Omental fat pad (tissue), 4 donors: ENCODE results near the gene RYR2. TPM values are rescaled to one million over a fixed set of nuclear protein-coding genes. Genes with fewer than 3 reads are reported as not detected.

ENCODE experiments used
- ATAC-seq: fragments of 150-250 bp; one replicate; pipeline ENCODE4 v1.9.1; 2016; ENCODE audit warnings: mild to moderate bottlenecking, moderate library complexity; ENCODE audit not compliant: low FRiP score
- DNase-seq: peaks from one replicate; pipeline ENCODE4 v3.0.0-alpha.2; 2019; ENCODE audit warnings: low spot score
- total RNA-seq, 4 donors: library from RNA; depleted of rRNA; stranded (reverse); fragments of >200 nt; gene quantifications; one replicate each; pipeline ENCODE4 v1.1.0, GENCODE V29; 2016
- TF ChIP-seq, protein P1 (sequence below), 3 donors: fragments of 450-650 bp; IDR thresholded peaks; one replicate each; pipeline ENCODE4 v1.5.1; 2016 to 2017; ENCODE audit warnings: antibody characterized with exemption in 3 of 3, mild to moderate bottlenecking in 3 of 3, moderate library complexity in 2 of 3

RYR2 gene
- total RNA-seq, 4 donors from 2014 or later: 0.19 to 2.4 (median 1.2) TPM

DNA sequence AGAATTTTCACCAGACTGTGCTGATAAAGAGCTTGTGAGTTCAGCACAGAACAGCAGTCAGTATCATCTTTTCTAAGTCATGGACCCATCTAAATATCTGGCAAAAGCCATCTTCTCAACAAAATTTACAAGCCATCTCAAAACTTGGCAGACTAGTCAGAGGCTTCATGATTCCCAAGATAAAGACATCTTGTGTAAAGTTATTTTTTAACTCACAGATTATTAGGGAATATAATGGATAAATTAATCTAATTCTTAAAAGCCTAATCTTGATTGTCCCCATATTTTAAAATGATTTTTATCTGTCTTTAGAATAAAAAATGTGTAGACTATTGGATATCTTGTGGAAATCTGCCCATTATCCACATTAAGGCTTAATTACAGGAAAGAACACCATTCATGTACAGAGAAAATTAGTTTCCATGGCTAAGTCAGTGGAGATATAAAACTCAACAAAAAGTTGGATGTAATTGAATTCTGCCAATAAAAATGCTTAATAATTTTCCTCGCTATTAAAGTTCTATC is 688.9 kb downstream of the RYR2 start:
- TF ChIP-seq, protein P1, sequence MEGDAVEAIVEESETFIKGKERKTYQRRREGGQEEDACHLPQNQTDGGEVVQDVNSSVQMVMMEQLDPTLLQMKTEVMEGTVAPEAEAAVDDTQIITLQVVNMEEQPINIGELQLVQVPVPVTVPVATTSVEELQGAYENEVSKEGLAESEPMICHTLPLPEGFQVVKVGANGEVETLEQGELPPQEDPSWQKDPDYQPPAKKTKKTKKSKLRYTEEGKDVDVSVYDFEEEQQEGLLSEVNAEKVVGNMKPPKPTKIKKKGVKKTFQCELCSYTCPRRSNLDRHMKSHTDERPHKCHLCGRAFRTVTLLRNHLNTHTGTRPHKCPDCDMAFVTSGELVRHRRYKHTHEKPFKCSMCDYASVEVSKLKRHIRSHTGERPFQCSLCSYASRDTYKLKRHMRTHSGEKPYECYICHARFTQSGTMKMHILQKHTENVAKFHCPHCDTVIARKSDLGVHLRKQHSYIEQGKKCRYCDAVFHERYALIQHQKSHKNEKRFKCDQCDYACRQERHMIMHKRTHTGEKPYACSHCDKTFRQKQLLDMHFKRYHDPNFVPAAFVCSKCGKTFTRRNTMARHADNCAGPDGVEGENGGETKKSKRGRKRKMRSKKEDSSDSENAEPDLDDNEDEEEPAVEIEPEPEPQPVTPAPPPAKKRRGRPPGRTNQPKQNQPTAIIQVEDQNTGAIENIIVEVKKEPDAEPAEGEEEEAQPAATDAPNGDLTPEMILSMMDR (IDR thresholded peaks at IDR 0.05): no peak
- ATAC-seq (no peak), DNase-seq (no peak)

DNA sequence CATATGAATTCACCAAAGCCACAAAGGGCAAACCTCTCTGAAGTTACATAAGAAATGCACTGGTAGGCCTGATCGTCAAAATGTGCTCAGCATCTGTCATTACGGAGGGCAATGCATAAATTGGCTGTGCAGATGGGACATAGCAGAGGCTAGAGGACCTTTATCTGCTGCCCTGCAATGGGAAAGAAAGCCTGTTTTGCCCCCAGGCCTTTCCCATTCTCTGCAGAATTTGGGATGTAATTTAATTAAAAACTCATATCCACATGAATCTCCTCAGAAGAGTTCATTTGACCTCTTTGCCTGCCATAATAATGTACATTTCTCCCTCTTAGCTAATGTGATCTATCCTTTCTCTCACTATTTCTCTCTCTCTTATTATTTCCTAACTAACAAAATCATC is 690.7 kb downstream of the RYR2 start:
- no peak for DNase-seq
- ATAC-seq: no peak
- TF ChIP-seq, protein P1 (IDR thresholded peaks at IDR 0.05): no peak

DNA sequence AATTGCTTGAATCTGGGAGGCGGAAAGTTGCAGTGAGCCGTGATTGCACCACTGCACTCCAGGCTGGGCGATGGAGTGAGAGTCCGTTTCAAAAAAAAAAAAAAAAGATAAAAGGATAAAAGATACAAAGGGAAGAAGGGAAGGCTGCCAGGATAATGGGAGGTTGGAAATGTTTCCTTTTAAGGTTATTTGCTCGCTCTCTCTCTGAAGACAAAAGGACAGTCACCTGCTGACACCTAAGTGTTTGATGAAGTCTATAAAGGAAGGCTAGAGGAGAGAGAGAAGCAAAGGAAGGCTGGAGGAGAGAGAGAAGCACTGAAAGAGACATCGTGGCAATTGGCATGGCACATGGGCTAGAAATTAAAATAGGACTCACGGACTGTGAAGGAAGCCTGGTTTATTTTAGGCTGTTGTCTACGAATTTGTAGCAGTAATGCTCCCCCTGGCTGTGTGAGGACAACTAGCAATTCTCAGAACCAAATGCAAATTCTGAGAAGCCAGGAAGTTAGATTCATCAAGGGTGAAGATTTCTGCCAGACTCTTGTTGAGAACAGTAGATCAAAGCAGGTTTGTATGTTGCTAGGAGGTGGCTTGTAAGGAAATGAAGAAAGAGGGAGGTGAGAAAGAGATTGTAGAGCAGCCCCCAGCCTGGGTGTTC is 694.5 kb downstream of the RYR2 start:
- ATAC-seq: no peak
- no peak for DNase-seq
- TF ChIP-seq, protein P1 (IDR thresholded peaks at IDR 0.05): no peak

GRCh38 chr1:237737448-237737847 is 695.5 kb downstream of the RYR2 start:
- ATAC-seq: no peak
- TF ChIP-seq, protein P1 (IDR thresholded peaks at IDR 0.05): no peak
- DNase-seq: no peak

- no peak for DNase-seq
- TF ChIP-seq, protein P1 (IDR thresholded peaks at IDR 0.05): no peak
- ATAC-seq: no peak
These were observed 696.1 kb downstream of the RYR2 start for GRCh38 chr1:237737938-237738610.

DNA sequence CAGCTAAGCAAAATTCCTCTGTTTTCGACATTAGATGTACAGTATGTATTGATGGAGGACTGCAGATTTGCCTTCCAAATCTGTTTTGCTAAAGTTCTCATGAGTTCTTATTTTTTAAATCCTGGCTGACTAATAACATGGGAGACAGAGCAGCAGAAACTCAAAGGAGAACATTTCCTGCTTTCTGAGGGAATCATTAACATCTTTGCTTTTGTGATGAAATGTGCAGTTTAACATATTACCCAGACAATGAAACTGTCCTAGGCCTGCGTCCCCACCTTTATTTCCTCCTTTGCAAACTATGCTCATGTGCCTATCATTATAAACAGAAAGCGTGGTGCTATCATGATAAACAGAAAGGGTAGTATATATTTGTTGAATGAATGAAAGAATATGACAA is 698.9 kb downstream of the RYR2 start:
- DNase-seq: no peak
- TF ChIP-seq, protein P1 (IDR thresholded peaks at IDR 0.05): no peak
- ATAC-seq: no peak

GRCh38 chr1:237745545-237745944 is 703.6 kb downstream of the RYR2 start:
- no peak for DNase-seq
- TF ChIP-seq, protein P1 (IDR thresholded peaks at IDR 0.05): no peak
- no peak for ATAC-seq
